GM23338 (cell line): ENCODE measurements around the gene SUV39H2. TPM values are rescaled to one million over a fixed set of nuclear protein-coding genes. Genes with fewer than 3 reads are reported as not detected.
A peak's percentile ranks its signal among the peaks of the same experiment; 100 is the strongest.

Source experiments
- ATAC-seq: fragments of 200-7000 bp; cut with Tn5 transposase; 3 replicates; pipeline ENCODE4 v1.9.1; 2020
- DNase-seq: peaks from one replicate; pipeline ENCODE4 v3.0.0-alpha.2; 2015; ENCODE audit warnings: low spot score
- H2AFZ ChIP-seq: fragments of 200-600 bp; sonication (generic); 2 replicates; pipeline ENCODE4 v1.8.0; 2016; ENCODE audit warnings: antibody characterized with exemption, mild to moderate bottlenecking, moderate library complexity
- H3F3A ChIP-seq: fragments of 200-600 bp; sonication (generic); replicated peaks from 2 replicates; pipeline ENCODE4 v1.8.0; 2017; ENCODE audit warnings: antibody characterized with exemption, mixed run types, low read depth
- H3K27ac ChIP-seq: fragments of 200-600 bp; sonication (generic); 2 replicates; pipeline ENCODE4 v1.6.1; 2016; ENCODE audit warnings: low read depth
- H3K27me3 ChIP-seq: fragments of 200-600 bp; sonication (generic); 2 replicates; pipeline ENCODE4 v1.8.0; 2016; ENCODE audit warnings: mild to moderate bottlenecking, mixed run types, moderate library complexity; ENCODE audit not compliant: insufficient read depth
- H3K36me3 ChIP-seq: fragments of 200-600 bp; sonication (generic); 2 replicates; pipeline ENCODE4 v1.8.0; 2016; ENCODE audit warnings: mild to moderate bottlenecking; ENCODE audit not compliant: insufficient read depth
- H3K4me1 ChIP-seq: fragments of 200-600 bp; sonication (generic); 2 replicates; pipeline ENCODE4 v1.8.0; 2016; ENCODE audit warnings: mild to moderate bottlenecking, moderate library complexity; ENCODE audit not compliant: insufficient read depth
- H3K4me2 ChIP-seq: fragments of 200-600 bp; sonication (generic); 2 replicates; pipeline ENCODE4 v1.7.1; 2017; ENCODE audit warnings: mixed run types
- H3K4me3 ChIP-seq: fragments of 200-600 bp; sonication (generic); 2 replicates; pipeline ENCODE4 v1.6.1; 2016; ENCODE audit warnings: mixed run types
- H3K79me2 ChIP-seq: fragments of 200-600 bp; sonication (generic); replicated peaks from 2 replicates; pipeline ENCODE4 v1.8.0; 2017; ENCODE audit warnings: mild to moderate bottlenecking; ENCODE audit not compliant: insufficient read depth
- H3K9me2 ChIP-seq: fragments of 200-600 bp; sonication (generic); 2 replicates; pipeline ENCODE4 v1.8.0; 2017; ENCODE audit not compliant: insufficient read depth
- H4K20me1 ChIP-seq: fragments of 200-600 bp; sonication (generic); replicated peaks from 2 replicates; pipeline ENCODE4 v1.8.0; 2017; ENCODE audit warnings: mild to moderate bottlenecking; ENCODE audit not compliant: insufficient read depth
- H3K27ac Mint-ChIP-seq: 2 replicates; pipeline ENCODE4 v1.8.0; 2020; ENCODE audit warnings: inconsistent platforms, mild to moderate bottlenecking, moderate library complexity, mixed read lengths
- H3K27me3 Mint-ChIP-seq: 3 replicates; pipeline ENCODE4 v1.8.0; 2022; ENCODE audit warnings: low read depth, mild to moderate bottlenecking, moderate library complexity, mixed read lengths, inconsistent platforms; ENCODE audit not compliant: insufficient read depth, poor library complexity
- H3K36me3 Mint-ChIP-seq: 3 replicates; pipeline ENCODE4 v1.8.0; 2021; ENCODE audit warnings: low read depth, mild to moderate bottlenecking, inconsistent platforms, moderate library complexity, mixed read lengths
- H3K4me1 Mint-ChIP-seq: 3 replicates; pipeline ENCODE4 v1.8.0; 2020; ENCODE audit warnings: mild to moderate bottlenecking, inconsistent platforms, mixed read lengths
- H3K4me3 Mint-ChIP-seq: 3 replicates; pipeline ENCODE4 v1.8.0; 2021; ENCODE audit warnings: moderate library complexity, mild to moderate bottlenecking, inconsistent platforms, mixed read lengths
- H3K9me3 Mint-ChIP-seq: 3 replicates; pipeline ENCODE4 v1.8.0; 2020; ENCODE audit warnings: moderate library complexity, mild to moderate bottlenecking, inconsistent platforms, mixed read lengths
- CREB1 ChIP-seq: fragments of 250-450 bp; sonication (Bioruptor Pico); IDR thresholded peaks from 2 replicates; pipeline ENCODE4 v1.5.0; 2020; ENCODE audit warnings: low read depth, mild to moderate bottlenecking, moderate library complexity
- CTCF ChIP-seq, 2 experiments: fragments of 200-600 bp in 1 of 2; sonication (generic) in 1 of 2; conservative IDR thresholded peaks; 2 replicates each; pipeline versions ENCODE4 v1.5.1 to v1.6.1; 2016 to 2017; ENCODE audit warnings: antibody characterized with exemption in 2 of 2, low read depth in 2 of 2, mild to moderate bottlenecking in 2 of 2, moderate library complexity in 1 of 2
- ETS1 ChIP-seq: IDR thresholded peaks from 2 replicates; pipeline ENCODE4 v1.6.1; 2016; ENCODE audit warnings: antibody characterized with exemption
- EZH2 ChIP-seq: fragments of 200-600 bp; sonication (generic); IDR thresholded peaks from one replicate; pipeline ENCODE4 v1.8.0; 2017; ENCODE audit warnings: antibody characterized with exemption, mild to moderate bottlenecking, low read depth; ENCODE audit not compliant: unreplicated experiment
- EZH2phosphoT487 ChIP-seq: fragments of 200-600 bp; sonication (generic); IDR thresholded peaks from one replicate; pipeline ENCODE4 v1.8.1; 2018; ENCODE audit warnings: antibody characterized with exemption; ENCODE audit not compliant: unreplicated experiment
- JUNB ChIP-seq: IDR thresholded peaks from one replicate; pipeline ENCODE4 v1.6.1; 2016; ENCODE audit warnings: antibody characterized with exemption; ENCODE audit not compliant: unreplicated experiment
- NANOG ChIP-seq: IDR thresholded peaks from 2 replicates; pipeline ENCODE4 v1.6.1; 2016; ENCODE audit warnings: antibody characterized with exemption, borderline replicate concordance
- POLR2AphosphoS5 ChIP-seq: IDR thresholded peaks from 2 replicates; pipeline ENCODE4 v1.6.1; 2016; ENCODE audit warnings: antibody characterized with exemption, low read depth
- STAT1 ChIP-seq: IDR thresholded peaks from one replicate; pipeline ENCODE4 v1.6.1; 2016; ENCODE audit warnings: antibody characterized with exemption; ENCODE audit not compliant: unreplicated experiment
- ZNF114 ChIP-seq: fragments of 250-450 bp; sonication (Bioruptor Pico); IDR thresholded peaks from 2 replicates; pipeline ENCODE4 v1.5.0; 2020; ENCODE audit warnings: mild to moderate bottlenecking, moderate library complexity
- ZNF331 ChIP-seq: fragments of 250-450 bp; sonication (Bioruptor Pico); IDR thresholded peaks from 2 replicates; pipeline ENCODE4 v1.5.0; 2020; ENCODE audit warnings: low read depth, mild to moderate bottlenecking, moderate library complexity
- ZNF462 ChIP-seq: fragments of 250-450 bp; sonication (Bioruptor Pico); IDR thresholded peaks from 2 replicates; pipeline ENCODE4 v1.5.0; 2020; ENCODE audit warnings: mild to moderate bottlenecking, moderate library complexity
- polyA plus RNA-seq: library from polyadenylated mRNA; unstranded; fragments of >200 nt; fragmentation: Nextera tagmentation; extraction: Ambion mirVana; gene quantifications from 2 replicates; pipeline ENCODE4 v1.2.1, GENCODE V29; 2016
- total RNA-seq: library from RNA; depleted of rRNA; stranded (reverse); fragments of >200 nt; shearing (Covaris generic); gene quantifications from 2 replicates; pipeline ENCODE4 v1.2.3, GENCODE V29; 2014
- TF ChIP-seq, protein P1 (sequence below): IDR thresholded peaks from one replicate; pipeline ENCODE4 v1.6.1; 2018; ENCODE audit warnings: antibody characterized with exemption; ENCODE audit not compliant: unreplicated experiment

Gene SUV39H2
- total and polyA plus RNA-seq, 2 experiments from 2014 or later: 33.3 to 59.1 TPM

GRCh38 chr10:14876764-14877163, 1.9 kb upstream of the SUV39H2 start:
- no peak overlapping the region for H2AFZ ChIP-seq
- H3K27ac ChIP-seq: peak overlapping the region; percentile 85
- TF ChIP-seq ZNF331 (no peak), POLR2AphosphoS5 (no peak), CREB1 (no peak), ETS1 (no peak), CTCF (conservative IDR thresholded peaks at IDR 0.05; ENCODE audit: low read depth in 2 of 2) (no peak), NANOG (no peak), EZH2 (no peak), ZNF462 (CRISPR knock-in tag) (no peak), EZH2phosphoT487 (no peak), JUNB (no peak), ZNF114 (CRISPR knock-in tag) (no peak), STAT1 (no peak)
- TF ChIP-seq, protein P1, sequence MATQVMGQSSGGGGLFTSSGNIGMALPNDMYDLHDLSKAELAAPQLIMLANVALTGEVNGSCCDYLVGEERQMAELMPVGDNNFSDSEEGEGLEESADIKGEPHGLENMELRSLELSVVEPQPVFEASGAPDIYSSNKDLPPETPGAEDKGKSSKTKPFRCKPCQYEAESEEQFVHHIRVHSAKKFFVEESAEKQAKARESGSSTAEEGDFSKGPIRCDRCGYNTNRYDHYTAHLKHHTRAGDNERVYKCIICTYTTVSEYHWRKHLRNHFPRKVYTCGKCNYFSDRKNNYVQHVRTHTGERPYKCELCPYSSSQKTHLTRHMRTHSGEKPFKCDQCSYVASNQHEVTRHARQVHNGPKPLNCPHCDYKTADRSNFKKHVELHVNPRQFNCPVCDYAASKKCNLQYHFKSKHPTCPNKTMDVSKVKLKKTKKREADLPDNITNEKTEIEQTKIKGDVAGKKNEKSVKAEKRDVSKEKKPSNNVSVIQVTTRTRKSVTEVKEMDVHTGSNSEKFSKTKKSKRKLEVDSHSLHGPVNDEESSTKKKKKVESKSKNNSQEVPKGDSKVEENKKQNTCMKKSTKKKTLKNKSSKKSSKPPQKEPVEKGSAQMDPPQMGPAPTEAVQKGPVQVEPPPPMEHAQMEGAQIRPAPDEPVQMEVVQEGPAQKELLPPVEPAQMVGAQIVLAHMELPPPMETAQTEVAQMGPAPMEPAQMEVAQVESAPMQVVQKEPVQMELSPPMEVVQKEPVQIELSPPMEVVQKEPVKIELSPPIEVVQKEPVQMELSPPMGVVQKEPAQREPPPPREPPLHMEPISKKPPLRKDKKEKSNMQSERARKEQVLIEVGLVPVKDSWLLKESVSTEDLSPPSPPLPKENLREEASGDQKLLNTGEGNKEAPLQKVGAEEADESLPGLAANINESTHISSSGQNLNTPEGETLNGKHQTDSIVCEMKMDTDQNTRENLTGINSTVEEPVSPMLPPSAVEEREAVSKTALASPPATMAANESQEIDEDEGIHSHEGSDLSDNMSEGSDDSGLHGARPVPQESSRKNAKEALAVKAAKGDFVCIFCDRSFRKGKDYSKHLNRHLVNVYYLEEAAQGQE: no peak
- peaks cover 8% of the 10 kb centered on the region for H4K20me1 ChIP-seq
- H3K4me3 ChIP-seq: peak overlapping the region; percentile 73; the same call in 1 of the 2 replicates
- DNase-seq: no peak
- Mint-ChIP-seq H3K4me1 (peaks cover 27% of the 10 kb centered on the region), H3K4me3 (peak overlapping the region; percentile 96), H3K27ac (peak overlapping the region; percentile 14; the same call in 1 of the 2 replicates), H3K36me3 (peaks cover under 1% of the 10 kb centered on the region; the same call in 1 of the 3 replicates), H3K27me3 (peaks cover 5% of the 10 kb centered on the region), H3K9me3 (no peaks in the 10 kb centered on the region)
- ATAC-seq: no peak
- no peaks in the 10 kb centered on the region for H3K36me3 ChIP-seq
- peaks cover 39% of the 10 kb centered on the region for H3K79me2 ChIP-seq
- H3K4me2 ChIP-seq: peak overlapping the region; percentile 93
- no peaks in the 10 kb centered on the region for H3K9me2 ChIP-seq
- no peaks in the 10 kb centered on the region for H3F3A ChIP-seq
- no peaks in the 10 kb centered on the region for H3K27me3 ChIP-seq
- peaks cover 27% of the 10 kb centered on the region for H3K4me1 ChIP-seq
